ENCODE measurements around the gene PLCZ1.

PLCZ1 gene

GRCh38 chr12:18749386-18749957 lies 11.7 kb upstream of the PLCZ1 start:
- H3K36me3 ChIP-seq (ENCODE audit: control insufficient read depth in 2 of 2, insufficient read depth in 2 of 2, low read length in 2 of 2) = no peaks in the 10 kb centered on the region
- H3K27me3 ChIP-seq (ENCODE audit: control insufficient read depth in 1 of 2, insufficient read depth in 2 of 2, low read length in 2 of 2) = no peaks in the 10 kb centered on the region
- no peak overlapping the region for H3K4me3 ChIP-seq (ENCODE audit: low read length in 2 of 2)

GRCh38 chr12:18747895-18748294 lies 10.1 kb upstream of the PLCZ1 start:
- H3K27ac ChIP-seq (ENCODE audit: low read length) = no peak overlapping the region
- H3K36me3 ChIP-seq (ENCODE audit: control insufficient read depth in 2 of 2, insufficient read depth in 2 of 2, low read length in 2 of 2) = no peaks in the 10 kb centered on the region
- no peak overlapping the region for H3K4me3 ChIP-seq (ENCODE audit: low read length in 2 of 2)

More at GRCh38 chr12:18749386-18749957, 11.7 kb upstream of the PLCZ1 start:
- Histone ChIP-seq H3K4me1 (ENCODE audit: control insufficient read depth, insufficient read depth, low read length) (peaks cover 12% of the 10 kb centered on the region), H3K27ac (ENCODE audit: low read length) (no peak overlapping the region), H3K9ac (ENCODE audit: low read length in 2 of 2) (no peak overlapping the region), H3K9me3 (ENCODE audit: control insufficient read depth in 2 of 2, low read length in 2 of 2) (no peaks in the 10 kb centered on the region)

DNA sequence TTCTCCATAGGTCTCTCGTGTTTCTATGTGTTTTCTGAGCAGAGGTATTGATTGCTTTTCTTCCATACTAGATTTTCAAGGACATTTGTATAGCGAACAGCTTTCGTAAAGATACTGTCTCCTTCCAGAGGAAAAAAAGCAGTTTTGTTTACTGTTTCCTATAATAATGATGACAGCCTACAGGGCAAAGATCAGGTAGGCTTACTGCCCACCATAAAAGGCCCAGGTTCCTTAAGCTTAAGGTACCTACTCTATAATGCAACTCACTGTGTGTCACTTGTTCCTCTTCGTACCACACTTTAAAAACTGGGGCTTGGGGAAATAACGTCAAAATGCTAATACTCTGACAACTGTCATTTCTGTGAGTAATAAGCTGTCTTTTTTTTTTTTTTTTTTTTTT lies 6.7 kb downstream of the PLCZ1 start:
- no peak overlapping the region for H3K27ac ChIP-seq (ENCODE audit: low read length)
- no peak overlapping the region for H3K9ac ChIP-seq (ENCODE audit: low read length in 2 of 2)
- H3K36me3 ChIP-seq (ENCODE audit: control insufficient read depth in 2 of 2, insufficient read depth in 2 of 2, low read length in 2 of 2) = no peaks in the 10 kb centered on the region
- H3K4me1 ChIP-seq (ENCODE audit: control insufficient read depth, insufficient read depth, low read length) = no peaks in the 10 kb centered on the region
- no peaks in the 10 kb centered on the region for H3K27me3 ChIP-seq (ENCODE audit: control insufficient read depth in 1 of 2, insufficient read depth in 2 of 2, low read length in 2 of 2)
- no peak overlapping the region for H3K4me3 ChIP-seq (ENCODE audit: low read length in 2 of 2)
- H3K9me3 ChIP-seq (ENCODE audit: control insufficient read depth in 2 of 2, low read length in 2 of 2) = peaks cover 0 to 7% of the 10 kb centered on the region in 2 donors

More at GRCh38 chr12:18747895-18748294, 10.1 kb upstream of the PLCZ1 start:
- Histone ChIP-seq H3K9me3 (ENCODE audit: control insufficient read depth in 2 of 2, low read length in 2 of 2) (no peaks in the 10 kb centered on the region), H3K4me1 (ENCODE audit: control insufficient read depth, insufficient read depth, low read length) (peaks cover 3% of the 10 kb centered on the region), H3K9ac (ENCODE audit: low read length in 2 of 2) (no peak overlapping the region), H3K27me3 (ENCODE audit: control insufficient read depth in 1 of 2, insufficient read depth in 2 of 2, low read length in 2 of 2) (no peaks in the 10 kb centered on the region)

DNA sequence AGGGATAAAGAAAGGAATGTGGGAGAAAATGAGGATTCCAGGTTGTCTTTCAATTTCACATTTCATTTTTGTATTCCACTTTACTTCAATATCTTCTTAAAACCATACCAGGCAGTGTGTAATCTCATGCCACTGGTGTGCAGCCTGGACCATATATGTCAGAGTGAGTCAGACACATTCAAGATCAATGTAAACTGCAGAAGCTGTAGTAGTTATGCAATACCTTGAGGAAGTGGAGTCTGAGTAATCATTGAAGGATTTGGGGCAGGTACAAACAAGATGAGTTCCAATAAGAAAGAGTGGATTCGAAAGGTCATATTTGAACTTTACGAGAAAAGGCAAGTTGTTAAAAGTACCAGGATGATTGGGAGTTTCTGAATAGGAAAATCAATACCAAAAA lies 14.1 kb downstream of the PLCZ1 start:
- Histone ChIP-seq H3K27ac (ENCODE audit: low read length) (no peak overlapping the region), H3K9me3 (ENCODE audit: control insufficient read depth in 2 of 2, low read length in 2 of 2) (no peaks in the 10 kb centered on the region), H3K9ac (ENCODE audit: low read length in 2 of 2) (no peak overlapping the region), H3K4me1 (ENCODE audit: control insufficient read depth, insufficient read depth, low read length) (no peaks in the 10 kb centered on the region), H3K4me3 (ENCODE audit: low read length in 2 of 2) (no peak overlapping the region), H3K27me3 (ENCODE audit: control insufficient read depth in 1 of 2, insufficient read depth in 2 of 2, low read length in 2 of 2) (no peaks in the 10 kb centered on the region), H3K36me3 (ENCODE audit: control insufficient read depth in 2 of 2, insufficient read depth in 2 of 2, low read length in 2 of 2) (no peaks in the 10 kb centered on the region)

- no peaks in the 10 kb centered on the region for H3K36me3 ChIP-seq (ENCODE audit: control insufficient read depth in 2 of 2, insufficient read depth in 2 of 2, low read length in 2 of 2)
- H3K9ac ChIP-seq (ENCODE audit: low read length in 2 of 2) = no peak overlapping the region
- H3K27ac ChIP-seq (ENCODE audit: low read length) = no peak overlapping the region
- no peaks in the 10 kb centered on the region for H3K9me3 ChIP-seq (ENCODE audit: control insufficient read depth in 2 of 2, low read length in 2 of 2)
- no peaks in the 10 kb centered on the region for H3K4me1 ChIP-seq (ENCODE audit: control insufficient read depth, insufficient read depth, low read length)
- no peaks in the 10 kb centered on the region for H3K27me3 ChIP-seq (ENCODE audit: control insufficient read depth in 1 of 2, insufficient read depth in 2 of 2, low read length in 2 of 2)
- no peak overlapping the region for H3K4me3 ChIP-seq (ENCODE audit: low read length in 2 of 2)
Measured at GRCh38 chr12:18721452-18721851, 16.4 kb downstream of the PLCZ1 start.

DNA sequence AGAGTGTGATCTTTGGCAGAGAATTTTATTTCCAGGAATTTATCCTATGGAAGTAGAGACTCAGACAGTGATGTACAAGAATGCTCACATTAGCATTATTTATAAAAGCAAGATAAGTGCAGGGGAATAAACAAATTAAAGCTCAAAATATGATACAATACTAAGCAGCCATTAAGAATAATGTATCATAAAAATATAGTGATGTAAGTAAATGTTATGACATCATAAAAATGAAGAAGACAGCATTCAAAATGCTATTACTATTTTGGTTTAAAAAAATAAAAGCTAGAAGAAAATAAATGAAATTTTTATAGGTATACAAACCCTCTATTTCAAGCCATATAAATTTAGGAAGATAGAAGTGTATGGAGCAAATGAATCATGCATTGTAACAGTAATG lies 17.1 kb downstream of the PLCZ1 start:
- H3K9me3 ChIP-seq (ENCODE audit: control insufficient read depth in 2 of 2, low read length in 2 of 2) = no peaks in the 10 kb centered on the region
- no peaks in the 10 kb centered on the region for H3K27me3 ChIP-seq (ENCODE audit: control insufficient read depth in 1 of 2, insufficient read depth in 2 of 2, low read length in 2 of 2)
- H3K36me3 ChIP-seq (ENCODE audit: control insufficient read depth in 2 of 2, insufficient read depth in 2 of 2, low read length in 2 of 2) = no peaks in the 10 kb centered on the region
- no peaks in the 10 kb centered on the region for H3K4me1 ChIP-seq (ENCODE audit: control insufficient read depth, insufficient read depth, low read length)
- no peak overlapping the region for H3K27ac ChIP-seq (ENCODE audit: low read length)
- no peak overlapping the region for H3K4me3 ChIP-seq (ENCODE audit: low read length in 2 of 2)
- no peak overlapping the region for H3K9ac ChIP-seq (ENCODE audit: low read length in 2 of 2)

GRCh38 chr12:18719922-18720510 lies 17.8 kb downstream of the PLCZ1 start:
- Histone ChIP-seq H3K36me3 (ENCODE audit: control insufficient read depth in 2 of 2, insufficient read depth in 2 of 2, low read length in 2 of 2) (no peaks in the 10 kb centered on the region), H3K4me1 (ENCODE audit: control insufficient read depth, insufficient read depth, low read length) (no peaks in the 10 kb centered on the region), H3K27ac (ENCODE audit: low read length) (no peak overlapping the region), H3K4me3 (ENCODE audit: low read length in 2 of 2) (no peak overlapping the region), H3K9ac (ENCODE audit: low read length in 2 of 2) (no peak overlapping the region), H3K9me3 (ENCODE audit: control insufficient read depth in 2 of 2, low read length in 2 of 2) (no peaks in the 10 kb centered on the region), H3K27me3 (ENCODE audit: control insufficient read depth in 1 of 2, insufficient read depth in 2 of 2, low read length in 2 of 2) (no peaks in the 10 kb centered on the region)

DNA sequence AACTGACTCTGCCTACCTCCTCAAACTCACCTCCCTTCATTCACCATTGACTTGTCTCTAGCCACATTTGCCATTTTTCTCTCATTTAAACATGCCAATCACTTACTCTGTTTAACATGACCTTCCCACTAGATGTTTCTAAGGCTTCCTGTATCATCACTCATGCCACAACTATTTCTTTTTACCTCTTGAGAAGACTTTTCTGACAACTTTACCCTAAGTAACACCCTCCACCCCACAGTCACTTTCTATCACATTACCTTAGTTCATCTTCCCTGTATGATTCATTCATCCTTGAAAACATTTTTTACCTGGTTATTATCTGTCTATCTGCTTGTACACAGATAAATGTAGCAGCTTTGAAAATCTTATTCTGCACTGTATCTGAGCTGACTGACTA lies 19.4 kb downstream of the PLCZ1 start:
- Histone ChIP-seq H3K27me3 (ENCODE audit: control insufficient read depth in 1 of 2, insufficient read depth in 2 of 2, low read length in 2 of 2) (no peaks in the 10 kb centered on the region), H3K9ac (ENCODE audit: low read length in 2 of 2) (no peak overlapping the region), H3K4me3 (ENCODE audit: low read length in 2 of 2) (no peak overlapping the region), H3K4me1 (ENCODE audit: control insufficient read depth, insufficient read depth, low read length) (no peaks in the 10 kb centered on the region), H3K36me3 (ENCODE audit: control insufficient read depth in 2 of 2, insufficient read depth in 2 of 2, low read length in 2 of 2) (no peaks in the 10 kb centered on the region), H3K9me3 (ENCODE audit: control insufficient read depth in 2 of 2, low read length in 2 of 2) (no peaks in the 10 kb centered on the region), H3K27ac (ENCODE audit: low read length) (no peak overlapping the region)

DNA sequence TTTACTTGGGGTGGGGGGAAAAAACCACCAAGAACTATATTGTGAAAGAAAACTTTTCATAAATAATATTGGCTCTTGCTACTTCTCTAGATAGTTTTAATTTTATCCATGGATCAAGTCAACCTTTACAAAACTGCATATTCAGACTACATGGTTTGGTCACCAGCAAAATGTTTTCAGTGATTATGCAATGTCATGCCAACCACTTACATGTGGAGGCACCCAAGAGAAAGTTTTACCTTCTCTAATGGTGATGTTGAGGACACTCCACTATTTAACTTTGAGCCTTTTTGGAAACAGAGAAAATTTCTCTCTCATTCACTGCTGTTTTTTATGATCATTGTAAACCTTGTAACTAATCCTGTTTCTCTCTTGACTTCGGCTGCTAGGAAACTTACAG lies 21.6 kb downstream of the PLCZ1 start:
- Histone ChIP-seq H3K27me3 (ENCODE audit: control insufficient read depth in 1 of 2, insufficient read depth in 2 of 2, low read length in 2 of 2) (no peaks in the 10 kb centered on the region), H3K9me3 (ENCODE audit: control insufficient read depth in 2 of 2, low read length in 2 of 2) (no peaks in the 10 kb centered on the region), H3K27ac (ENCODE audit: low read length) (no peak overlapping the region), H3K36me3 (ENCODE audit: control insufficient read depth in 2 of 2, insufficient read depth in 2 of 2, low read length in 2 of 2) (no peaks in the 10 kb centered on the region), H3K9ac (ENCODE audit: low read length in 2 of 2) (no peak overlapping the region), H3K4me1 (ENCODE audit: control insufficient read depth, insufficient read depth, low read length) (no peaks in the 10 kb centered on the region), H3K4me3 (ENCODE audit: low read length in 2 of 2) (no peak overlapping the region)

GRCh38 chr12:18706798-18707197 lies 31.0 kb downstream of the PLCZ1 start:
- Histone ChIP-seq H3K27ac (ENCODE audit: low read length) (no peak overlapping the region), H3K9ac (ENCODE audit: low read length in 2 of 2) (no peak overlapping the region), H3K9me3 (ENCODE audit: control insufficient read depth in 2 of 2, low read length in 2 of 2) (no peaks in the 10 kb centered on the region), H3K27me3 (ENCODE audit: control insufficient read depth in 1 of 2, insufficient read depth in 2 of 2, low read length in 2 of 2) (no peaks in the 10 kb centered on the region), H3K4me1 (ENCODE audit: control insufficient read depth, insufficient read depth, low read length) (no peaks in the 10 kb centered on the region), H3K36me3 (ENCODE audit: control insufficient read depth in 2 of 2, insufficient read depth in 2 of 2, low read length in 2 of 2) (no peaks in the 10 kb centered on the region), H3K4me3 (ENCODE audit: low read length in 2 of 2) (no peak overlapping the region)

- H3K27me3 ChIP-seq (ENCODE audit: control insufficient read depth in 1 of 2, insufficient read depth in 2 of 2, low read length in 2 of 2) = no peaks in the 10 kb centered on the region
- H3K4me1 ChIP-seq (ENCODE audit: control insufficient read depth, insufficient read depth, low read length) = no peaks in the 10 kb centered on the region
- no peaks in the 10 kb centered on the region for H3K9me3 ChIP-seq (ENCODE audit: control insufficient read depth in 2 of 2, low read length in 2 of 2)
- no peak overlapping the region for H3K27ac ChIP-seq (ENCODE audit: low read length)
- H3K9ac ChIP-seq (ENCODE audit: low read length in 2 of 2) = no peak overlapping the region
- no peaks in the 10 kb centered on the region for H3K36me3 ChIP-seq (ENCODE audit: control insufficient read depth in 2 of 2, insufficient read depth in 2 of 2, low read length in 2 of 2)
- H3K4me3 ChIP-seq (ENCODE audit: low read length in 2 of 2) = no peak overlapping the region
Measured at GRCh38 chr12:18703911-18704310, 33.9 kb downstream of the PLCZ1 start.

Measured in stomach smooth muscle (tissue), 2 donors.